Activated CD4-positive, alpha-beta T cell treated with anti-CD3 and anti-CD28 coated beads, Interleukin-2, amount 50 U/mL, for 48 hours (primary cell): ENCODE results near the gene FRS3.
A peak's percentile ranks its signal among the peaks of the same experiment; 100 is the strongest.
"Not testable (repeated sequence)": the region's sequence is repeated elsewhere in the genome, so short reads cannot be mapped to it uniquely, and the experiment has no call there.

Experiments
- DNase-seq, 2 experiments: peaks; one replicate each; pipeline ENCODE4 v3.0.0-alpha.2; 2020

FRS3 gene, protein sequence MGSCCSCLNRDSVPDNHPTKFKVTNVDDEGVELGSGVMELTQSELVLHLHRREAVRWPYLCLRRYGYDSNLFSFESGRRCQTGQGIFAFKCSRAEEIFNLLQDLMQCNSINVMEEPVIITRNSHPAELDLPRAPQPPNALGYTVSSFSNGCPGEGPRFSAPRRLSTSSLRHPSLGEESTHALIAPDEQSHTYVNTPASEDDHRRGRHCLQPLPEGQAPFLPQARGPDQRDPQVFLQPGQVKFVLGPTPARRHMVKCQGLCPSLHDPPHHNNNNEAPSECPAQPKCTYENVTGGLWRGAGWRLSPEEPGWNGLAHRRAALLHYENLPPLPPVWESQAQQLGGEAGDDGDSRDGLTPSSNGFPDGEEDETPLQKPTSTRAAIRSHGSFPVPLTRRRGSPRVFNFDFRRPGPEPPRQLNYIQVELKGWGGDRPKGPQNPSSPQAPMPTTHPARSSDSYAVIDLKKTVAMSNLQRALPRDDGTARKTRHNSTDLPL

DNA sequence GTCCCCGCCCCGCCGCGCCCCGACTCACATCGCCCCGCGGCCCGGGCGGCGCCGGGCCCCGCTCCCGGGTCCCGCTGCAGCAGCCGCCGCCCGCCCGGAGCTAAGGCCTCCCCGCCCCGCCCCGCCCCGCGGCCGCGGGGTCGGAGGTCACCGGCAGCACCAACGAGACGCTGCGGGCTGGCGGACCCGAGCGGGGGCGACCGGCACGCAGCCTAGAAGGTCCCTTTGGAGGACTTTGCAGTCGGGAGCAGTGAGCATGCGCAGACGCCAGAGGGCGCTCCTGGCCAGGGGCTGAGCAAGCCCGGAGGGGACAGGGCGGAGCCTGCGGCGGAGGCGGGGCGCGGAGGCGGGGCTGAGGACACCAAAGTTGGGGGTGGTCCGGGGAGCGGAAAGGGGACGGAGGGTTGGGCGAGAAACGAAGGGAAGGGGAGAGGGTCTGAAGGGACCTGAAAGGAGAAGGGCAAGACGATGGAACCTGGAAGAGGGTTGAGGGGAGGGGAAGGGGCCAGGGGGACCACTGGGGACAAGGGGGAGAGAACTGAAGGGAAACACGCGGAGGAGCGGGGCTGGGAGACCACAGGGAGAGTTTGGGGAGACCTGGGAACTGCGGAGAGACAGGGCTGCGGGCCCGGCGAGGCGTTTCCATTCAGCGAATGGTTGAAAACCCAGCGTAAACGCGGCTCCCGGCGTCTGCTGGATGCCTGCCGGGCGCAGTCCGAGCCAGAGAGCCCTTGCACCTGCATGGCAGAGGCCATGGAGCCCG, at the start of gene FRS3:
FRS3 (minus strand) TSS at position 113 of the 763 bp plus-strand sequence. CDS start 2,913 bp downstream, outside the sequence.
- peak; percentile 100 for DNase-seq

DNA sequence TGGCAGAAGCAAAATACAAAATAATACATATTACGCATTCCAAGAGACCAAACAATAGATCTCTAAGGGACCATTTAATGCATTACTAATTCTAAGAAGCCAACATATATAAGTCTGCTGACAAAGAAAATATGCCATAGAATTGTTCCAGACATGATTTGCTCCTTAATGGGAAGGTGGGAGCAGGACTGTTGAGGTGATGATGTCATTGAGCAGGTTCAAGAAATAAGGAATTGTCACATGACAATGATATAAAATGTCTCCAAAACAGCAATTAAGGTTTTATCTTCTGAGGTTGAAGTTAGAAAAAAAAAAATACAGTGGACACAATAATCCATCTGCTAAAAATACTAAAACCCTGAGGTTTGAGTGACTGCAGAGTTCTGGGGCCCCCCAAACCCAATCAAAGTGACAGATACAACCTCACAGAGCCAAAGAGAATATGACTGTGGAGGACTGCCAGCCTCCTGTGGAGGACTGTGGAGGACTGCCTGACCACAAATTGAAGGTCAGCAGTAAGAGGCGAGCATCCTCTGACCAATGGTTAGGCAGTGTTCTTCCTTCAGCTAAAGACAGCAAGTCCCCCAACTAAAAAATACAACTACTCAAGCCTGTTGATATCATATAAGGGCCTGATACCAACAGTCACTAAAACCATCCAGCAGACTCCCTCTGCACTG, 46.8 kb upstream of the FRS3 start:
- DNase-seq, result no peak

DNA sequence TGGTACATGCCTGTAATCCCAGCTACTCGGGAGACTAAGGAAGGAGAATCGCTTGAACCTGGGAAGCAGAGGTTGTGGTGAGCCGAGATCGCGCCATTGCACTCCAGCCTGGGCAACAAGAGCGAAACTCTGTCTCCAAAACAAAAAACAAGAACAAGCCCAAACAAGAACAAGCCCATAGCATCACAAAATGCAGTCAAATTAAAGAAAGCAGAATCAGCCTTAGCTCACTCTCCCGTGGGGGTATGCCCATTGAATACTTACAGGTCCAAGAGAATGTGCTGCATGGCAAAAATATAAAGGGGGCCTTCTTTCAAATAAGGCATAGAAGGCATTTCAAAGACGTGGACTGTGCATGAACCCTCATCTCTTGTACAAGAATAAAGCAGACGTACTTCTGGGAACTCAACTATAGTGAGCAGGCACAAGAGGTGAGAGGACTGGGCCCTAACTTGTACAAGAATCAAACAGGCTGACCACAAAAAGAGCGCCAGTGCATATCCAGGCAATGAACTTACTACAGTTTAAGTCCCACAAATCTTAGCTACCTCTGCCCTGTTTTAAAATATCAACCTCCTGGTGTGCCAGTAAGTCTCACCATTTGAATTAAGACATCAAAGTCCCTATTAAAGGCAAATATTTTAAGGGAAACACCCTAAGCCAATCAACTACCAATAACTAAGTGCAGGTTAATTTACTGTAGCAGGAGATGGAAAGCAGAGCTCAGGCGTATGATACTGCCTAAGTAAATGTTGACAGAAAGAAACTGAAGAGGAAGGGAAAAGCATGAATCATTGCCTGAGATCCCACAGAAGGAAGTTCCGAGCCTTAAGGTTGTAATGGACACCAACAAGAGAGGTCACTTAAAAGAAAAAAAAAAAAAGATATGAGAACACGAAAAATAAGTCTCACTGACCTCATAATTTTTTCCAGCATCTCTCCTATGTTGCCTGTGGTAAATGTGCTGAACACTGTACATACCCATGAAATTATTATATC, 45.2 kb upstream of the FRS3 start:
- DNase-seq, result no peak

DNA sequence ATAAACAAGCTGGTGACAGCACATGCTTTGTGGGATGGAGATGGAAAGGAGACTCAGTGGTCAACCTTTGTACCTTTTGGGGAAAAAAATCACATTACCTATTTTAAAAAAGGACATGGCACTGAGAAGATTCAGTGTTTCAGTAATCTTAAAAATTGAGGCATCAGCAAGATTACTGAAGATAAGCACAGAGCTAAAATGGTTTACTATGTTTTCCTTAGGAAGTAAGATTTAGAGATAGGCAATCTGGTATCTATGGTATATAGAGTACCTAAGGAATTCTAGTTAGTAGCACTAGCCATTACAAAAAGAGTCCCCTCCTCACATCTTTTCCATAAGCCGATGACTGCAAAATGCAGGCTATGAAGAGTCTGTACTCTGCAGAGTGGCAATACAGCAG, 43.5 kb upstream of the FRS3 start:
- no peak for DNase-seq

DNA sequence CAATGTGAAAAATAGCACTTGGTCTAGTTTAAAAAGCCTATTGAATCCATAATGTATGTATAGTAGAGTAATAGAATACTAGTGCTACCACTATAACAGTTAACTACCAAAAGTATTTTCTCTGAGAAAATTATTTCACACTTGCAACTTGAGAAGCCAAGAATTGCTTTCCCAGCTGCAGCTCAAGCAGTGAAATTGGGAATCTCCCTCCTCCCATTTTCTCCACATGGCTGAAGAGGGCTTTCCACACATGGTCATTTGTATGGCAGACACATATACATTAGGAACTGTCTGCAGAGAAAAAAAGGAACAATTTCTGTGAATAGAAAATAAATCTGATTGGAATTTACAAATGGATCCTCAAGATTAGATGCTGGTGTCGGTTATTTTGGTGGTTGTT, 42.3 kb upstream of the FRS3 start:
- no peak for DNase-seq

DNA sequence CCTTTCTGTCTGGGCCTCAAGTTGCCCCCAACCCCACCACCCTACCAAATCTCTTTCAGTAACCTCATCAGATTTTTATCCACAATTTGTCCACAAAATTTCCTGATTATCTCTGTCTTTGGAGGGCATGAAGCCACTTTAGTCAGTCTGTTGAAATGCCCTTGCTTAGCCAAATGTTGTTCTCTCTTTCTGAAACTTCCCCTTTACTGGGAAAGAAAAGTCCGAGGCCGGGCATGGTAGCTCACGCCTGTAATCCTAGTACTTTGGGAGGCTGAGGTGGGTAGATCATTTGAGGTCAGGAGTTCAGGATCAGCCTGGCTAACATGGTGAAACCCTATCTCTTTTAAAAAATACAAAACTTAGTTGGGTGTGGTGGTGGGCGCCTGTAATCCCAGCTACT, 41.6 kb upstream of the FRS3 start:
- DNase-seq, result no peak

DNA sequence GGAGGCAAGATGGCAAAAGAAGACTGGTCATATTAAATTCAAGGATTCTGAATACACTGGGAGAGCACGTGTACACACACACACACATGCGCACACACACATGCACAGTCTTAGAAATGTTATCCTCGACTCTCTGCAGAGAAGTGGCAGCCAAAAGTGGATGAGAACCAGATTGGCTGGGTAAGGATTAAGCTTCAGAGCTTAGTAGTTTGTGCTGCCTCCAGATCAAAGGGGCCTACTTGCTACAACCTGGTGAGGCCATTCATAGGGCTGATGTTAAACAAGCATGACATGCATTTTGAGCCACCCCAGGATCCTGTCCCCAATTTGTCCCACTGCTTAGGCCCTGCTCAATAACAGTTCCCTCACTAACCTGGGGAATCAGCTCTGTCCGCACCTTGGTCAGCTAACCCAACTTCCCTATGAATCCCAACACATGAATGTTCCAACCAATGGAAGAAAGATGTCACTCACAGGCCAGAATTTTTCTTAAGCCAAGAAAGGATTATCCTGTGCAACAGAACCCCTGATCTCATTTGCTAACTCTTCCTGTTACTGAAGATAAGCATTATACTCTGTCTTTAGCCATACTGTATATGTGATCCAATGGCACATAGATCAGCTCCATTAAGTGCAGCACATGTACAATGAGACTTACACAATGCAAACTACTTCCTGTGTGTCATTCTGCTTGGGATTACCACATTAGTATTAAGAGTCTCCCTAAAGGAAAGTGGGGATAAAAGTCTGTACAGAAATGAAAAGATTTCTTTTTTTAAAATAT, 38.8 kb upstream of the FRS3 start:
- no peak for DNase-seq

DNA sequence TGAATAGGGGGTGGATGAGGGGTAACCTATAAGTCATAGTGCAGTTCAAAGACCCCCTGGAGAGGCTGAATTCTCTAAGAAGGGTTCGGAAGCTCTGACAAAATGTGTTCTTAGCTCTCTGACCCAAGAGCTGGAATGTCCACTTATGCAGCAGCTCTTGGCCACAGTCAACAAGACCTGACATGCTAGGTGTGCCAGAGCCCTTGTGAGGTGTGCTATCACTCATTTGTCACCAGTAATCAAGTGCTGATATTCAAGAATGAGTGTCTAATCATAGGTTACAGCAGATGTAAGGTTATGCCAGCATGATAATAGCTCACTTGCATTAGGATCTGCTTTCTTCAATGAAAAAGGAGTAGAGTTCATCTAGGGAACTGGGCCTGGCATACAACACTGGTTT, 35.9 kb upstream of the FRS3 start:
- DNase-seq, result no peak

DNA sequence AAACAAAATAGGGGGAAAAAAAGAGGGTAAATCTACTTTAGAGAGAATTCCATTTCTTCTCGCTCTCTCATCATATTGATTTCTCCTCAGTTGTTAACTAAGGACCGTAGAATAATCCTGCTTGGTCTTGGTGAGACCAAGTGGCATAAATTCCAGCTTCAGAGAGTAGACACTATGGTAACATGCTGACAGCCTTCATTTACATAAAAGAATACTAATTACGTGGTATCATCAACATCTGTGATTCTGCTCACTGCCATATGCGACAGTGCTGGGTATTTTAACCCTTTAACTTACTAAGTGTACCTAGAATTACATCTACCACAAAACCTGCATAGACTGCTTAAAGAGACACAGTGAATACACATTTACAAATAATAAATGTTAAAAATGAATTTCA, 34.9 kb upstream of the FRS3 start:
- DNase-seq, result no peak

DNA sequence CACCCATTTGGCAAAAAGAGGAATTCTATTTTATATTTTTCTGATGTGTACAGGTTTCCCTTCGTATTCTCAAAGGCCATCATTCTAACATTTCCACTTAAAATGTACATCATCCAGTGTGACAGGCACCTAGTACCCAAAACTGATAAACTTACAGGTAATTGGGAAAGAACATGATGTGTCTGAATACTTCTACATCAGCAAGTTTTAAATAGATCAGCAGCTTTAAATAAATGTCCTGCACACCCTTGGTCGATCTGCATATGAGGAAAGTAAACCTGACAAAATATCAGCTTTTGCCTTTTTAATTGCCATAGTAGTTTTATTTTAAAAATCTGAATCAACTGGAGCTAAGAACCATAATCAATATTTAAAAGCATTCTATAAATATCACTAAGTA, 34.3 kb upstream of the FRS3 start:
- no peak for DNase-seq

DNA sequence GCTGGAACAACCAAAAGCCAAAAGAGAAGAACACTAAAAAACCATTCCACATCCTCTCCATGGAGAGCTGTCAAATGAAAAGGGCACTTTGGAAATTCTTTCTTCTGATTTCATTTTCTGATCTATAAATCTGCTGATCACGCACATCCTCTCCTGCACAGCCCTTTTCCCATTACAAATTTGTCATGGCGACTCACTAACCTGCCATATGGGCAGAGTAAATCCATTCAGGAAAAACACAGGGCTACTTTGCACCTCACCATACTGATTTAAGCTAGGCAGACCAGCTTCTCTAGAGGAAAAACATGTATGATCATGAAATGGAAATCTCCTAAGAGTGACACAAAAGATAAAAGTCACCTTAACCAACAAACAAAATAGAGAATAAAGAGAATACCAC, 33.8 kb upstream of the FRS3 start:
- no peak for DNase-seq

DNA sequence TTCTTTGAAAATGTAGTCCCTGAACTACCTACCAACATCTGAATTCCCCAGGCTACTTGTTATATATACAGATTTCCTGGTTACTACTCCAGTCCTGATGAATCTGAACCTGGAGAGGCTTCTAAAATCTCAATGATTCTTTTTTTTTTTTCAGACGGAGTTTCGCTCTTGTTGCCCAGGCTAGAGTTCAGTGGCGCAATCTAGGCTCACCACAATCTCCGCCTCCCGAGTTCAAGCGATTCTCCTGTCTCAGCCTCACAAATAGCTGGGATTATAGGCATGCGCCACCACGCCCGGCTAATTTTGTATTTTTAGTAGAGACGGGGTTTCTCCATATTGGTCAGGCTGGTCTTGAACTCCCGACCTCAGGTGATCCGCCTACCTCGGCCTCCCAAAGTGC, 32.2 kb upstream of the FRS3 start:
- not testable (repeated sequence) for DNase-seq

DNA sequence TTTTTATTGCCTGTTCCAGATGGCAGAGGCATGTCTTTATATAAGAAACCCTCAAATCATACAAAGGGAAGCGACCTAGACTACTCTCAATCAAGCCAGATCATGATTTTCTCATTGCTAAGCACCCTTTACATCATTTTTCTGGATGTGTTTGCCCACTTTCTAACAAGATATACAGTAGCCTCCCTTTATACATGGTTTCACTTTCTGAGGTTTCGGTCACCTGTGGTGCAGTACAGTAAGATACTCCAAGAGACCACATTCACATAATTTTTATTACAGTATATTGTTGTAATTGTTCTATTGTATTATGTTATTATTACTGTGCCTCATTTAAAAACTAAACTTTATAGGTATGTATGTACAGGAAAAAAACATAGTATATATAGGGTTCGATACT, 31.4 kb upstream of the FRS3 start:
- DNase-seq, result no peak

DNA sequence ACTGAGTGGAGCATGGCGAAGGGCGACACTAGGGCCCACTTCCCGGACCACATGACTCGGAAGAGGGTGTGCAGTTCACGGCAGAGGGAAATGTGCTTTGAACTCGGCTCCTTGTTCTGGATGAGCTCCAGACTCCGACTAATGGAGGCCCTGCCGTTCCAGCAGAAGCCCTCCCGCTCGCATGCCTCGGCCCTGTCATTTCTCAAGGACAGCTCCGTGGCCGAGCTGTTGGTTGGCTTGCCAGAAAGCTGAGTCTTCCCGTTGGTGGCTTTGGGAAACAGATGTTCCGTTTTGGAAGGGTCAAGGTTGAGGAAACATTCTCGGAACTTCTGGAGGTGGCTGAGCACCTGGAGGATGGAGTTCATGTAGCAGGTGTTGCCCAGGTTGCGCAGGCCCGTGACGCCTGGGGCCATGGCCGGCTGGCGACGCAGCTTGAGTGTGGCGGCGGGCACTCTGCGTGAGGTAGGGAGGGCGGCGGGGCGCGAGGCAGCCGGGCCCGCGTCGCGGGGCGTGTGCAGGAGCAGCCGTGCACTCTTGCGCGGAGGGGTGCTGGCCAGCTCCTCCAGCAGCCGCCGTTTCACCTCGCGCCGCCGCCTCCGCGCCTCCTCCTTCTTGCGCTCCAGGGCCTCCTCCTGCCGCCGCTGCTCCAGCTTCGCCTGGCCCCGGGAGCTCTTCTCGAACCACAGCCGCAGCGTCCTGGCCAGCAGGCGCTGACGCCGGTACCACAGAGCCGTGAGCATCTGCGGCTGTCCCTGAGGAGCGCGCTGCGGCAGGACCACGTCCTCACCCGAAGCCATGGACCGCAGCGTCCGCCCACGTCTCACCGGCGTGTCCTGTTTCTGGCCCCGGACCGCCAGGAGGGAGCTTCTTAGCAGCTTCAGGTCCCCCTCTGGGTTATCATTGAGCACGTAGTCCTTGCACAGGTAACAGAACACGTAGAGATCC, 26.4 kb upstream of the FRS3 start:
- no peak for DNase-seq

DNA sequence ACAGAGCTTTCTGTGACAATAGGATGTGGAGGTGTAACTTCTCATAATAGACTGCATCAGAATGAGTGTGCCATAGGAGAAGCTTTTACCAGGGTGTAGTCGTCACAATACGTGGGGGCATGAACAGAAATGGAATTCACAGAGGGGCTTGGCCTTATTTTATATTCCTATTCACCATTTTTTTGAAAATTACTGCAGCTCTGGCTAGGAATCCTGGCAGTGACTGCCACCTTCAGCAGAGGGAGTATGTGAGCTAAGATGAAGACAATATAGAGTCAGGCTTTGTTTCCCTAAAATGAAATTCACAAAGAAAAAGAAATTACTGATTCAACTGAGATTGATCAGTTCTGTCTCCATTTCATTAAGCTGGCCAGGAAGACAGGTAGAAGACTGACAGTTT, 21.7 kb upstream of the FRS3 start:
- no peak for DNase-seq

DNA sequence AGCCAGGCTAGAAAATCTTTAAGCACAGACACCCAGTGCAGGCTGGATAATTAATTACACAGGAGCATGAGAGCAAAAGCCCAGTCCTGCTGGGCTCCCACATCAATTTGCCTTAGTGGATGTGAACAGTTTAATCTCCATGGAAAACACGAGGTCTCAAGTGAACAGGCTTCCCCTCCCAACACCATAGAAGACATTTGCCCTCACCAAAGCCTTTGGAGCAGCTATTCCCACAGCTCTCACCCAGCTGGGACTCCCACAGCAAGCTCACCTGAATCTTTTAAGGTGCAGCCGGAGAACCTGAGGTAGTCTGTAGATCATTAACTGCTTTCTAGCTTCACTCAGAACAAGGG, 19.8 kb upstream of the FRS3 start:
- DNase-seq, result no peak

DNA sequence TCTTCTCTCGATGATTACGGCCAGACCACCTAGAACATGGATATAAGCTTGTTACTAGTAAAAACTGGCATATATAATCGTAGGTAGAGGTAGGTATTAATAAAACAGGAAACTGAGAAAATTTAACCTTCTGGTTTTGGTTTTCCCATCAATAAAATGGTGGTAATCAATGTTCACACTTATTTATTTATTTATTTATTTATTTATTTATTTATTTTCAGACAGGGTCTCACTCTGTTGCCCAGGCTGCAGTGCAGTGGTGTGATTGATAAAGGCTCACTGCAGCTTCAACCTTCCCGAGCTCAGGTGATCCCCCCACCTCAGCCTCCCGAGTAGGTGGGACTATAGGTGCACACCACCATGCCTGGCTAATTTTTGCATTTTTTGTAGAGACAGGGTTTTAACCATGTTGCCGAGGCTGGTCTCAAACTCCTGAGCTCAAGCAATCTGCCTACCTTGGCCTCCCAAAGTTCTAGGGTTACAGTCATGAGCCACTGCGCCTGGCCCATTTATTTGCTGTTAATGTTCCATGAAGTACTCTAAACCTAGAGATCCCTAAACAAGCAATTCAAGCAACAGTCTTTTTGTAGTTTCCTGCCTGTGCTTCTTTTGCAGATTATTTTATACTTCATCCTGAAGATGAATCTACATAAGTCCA, 19.3 kb upstream of the FRS3 start:
- no peak for DNase-seq

DNA sequence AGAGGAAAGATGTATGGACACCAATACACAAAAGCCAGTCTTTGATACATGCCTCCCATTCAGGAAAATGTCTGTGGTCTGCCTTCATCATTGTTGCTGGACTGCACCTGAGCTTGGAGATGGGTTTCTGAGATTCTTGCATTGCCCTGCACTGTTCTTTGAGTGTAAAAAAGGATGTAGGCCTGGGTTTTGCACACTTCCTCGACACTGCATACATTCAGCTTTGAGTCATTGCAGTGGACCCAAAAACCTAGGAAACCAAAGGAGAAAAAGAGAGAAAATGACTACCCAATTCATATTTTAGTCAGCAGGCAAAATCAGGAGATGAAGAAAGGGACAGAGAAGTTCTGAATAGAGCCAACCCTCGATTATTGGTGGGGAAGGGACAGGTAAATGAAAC, 16.8 kb upstream of the FRS3 start:
- no peak for DNase-seq

DNA sequence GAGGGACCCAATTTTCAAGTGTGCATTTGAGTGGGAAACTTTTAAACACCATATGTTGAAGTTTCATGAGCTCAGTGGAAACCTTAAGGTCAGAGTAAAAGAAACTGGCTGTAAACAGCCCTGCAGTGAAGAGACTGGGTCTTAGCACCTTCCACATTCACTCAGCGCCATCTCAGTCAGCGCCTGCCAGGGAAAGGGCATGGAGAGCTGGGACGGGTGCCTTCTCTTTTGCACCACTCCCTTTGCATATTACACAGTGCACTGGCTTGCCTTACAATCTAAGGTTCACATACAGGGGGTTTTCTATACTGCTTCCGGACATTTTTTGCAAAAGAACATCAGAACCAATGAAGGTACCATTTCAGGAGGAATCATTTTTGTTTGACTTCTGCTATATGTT, 12.3 kb upstream of the FRS3 start:
- no peak for DNase-seq

DNA sequence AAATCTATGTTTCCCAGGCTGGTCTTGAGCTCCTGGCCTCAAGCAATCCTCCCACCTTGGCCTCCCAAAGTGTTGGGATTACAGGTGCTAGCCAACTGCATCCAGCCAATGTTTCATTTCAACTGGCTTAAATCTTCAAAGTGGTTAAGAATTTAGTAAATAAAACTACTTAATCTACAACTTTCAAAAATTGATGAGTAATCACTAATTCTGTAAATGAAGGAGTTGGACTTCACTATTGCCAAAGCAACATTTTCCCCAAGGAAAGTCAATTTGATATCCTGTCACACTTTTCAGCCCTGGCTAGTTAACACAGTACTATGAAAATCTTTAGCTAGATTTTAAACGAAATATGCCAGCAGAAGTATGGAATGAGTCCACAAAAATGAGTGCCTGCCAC, 11.6 kb upstream of the FRS3 start:
- DNase-seq, result no peak
